ENCODE data around the gene TBX20.

DNA sequence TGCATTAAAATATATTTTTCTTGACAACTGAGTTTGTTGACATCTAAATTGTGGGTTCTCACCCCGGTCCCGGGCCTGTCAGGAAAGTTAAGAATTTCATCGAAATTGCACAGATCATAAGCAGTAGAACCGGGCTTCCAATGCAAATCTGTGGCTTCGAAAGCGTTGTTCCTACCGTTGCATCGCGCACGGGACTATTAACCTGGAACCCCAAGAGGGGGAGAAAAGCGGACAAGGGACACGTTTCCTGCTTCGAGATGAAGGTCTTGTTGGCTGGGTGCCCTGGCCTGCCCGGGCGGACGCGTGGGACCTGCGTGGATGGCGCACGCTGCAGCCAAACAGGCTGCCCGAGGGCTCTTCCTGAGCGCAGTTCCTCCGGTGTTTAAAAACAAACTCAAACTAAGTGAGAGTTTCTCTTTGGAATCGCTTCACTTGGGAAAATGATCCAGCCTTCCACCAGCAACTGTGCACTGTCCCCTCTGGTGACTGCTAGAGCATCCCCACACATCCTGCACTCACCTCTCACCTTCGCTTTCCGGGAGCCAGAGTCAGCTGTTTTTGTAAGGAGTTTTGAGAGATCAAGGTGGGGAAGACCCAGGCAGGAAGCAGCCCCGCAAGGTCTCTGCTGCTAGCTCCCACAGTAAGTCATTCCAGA is 5.1 kb upstream of the TBX20 start:
- TF ChIP-seq GATA3 (IDR thresholded peaks at IDR 0.05; ENCODE audit: low read depth, low read length) = no peak
- TF ChIP-seq GATA2 (IDR thresholded peaks at IDR 0.05; ENCODE audit: low read depth, low read length) = no peak
